ENCODE measurements around the gene ANKRD49.
"Not testable (repeated sequence)": the region's sequence is repeated elsewhere in the genome, so short reads cannot be mapped to it uniquely, and the experiment has no call there.

The ANKRD49 gene

DNA sequence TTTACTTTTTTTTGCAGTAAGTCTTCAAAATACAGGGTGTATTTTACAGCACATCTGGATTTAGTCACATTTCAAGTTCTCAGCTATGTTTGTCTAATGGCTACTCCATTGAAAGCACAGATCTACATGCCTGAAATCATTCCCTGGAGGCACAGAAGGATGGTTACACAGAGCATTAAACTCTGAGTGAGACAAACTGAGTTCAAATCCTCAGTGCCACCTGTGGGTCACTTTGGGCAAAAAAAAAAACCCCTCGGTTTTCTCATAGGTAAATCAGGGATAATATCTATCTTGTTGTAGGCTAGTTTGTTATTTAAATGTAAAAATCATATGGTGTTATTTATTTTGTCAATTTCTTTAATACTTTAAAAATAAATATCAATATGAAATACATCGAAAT lies 7.7 kb downstream of the ANKRD49 start:
- DNase-seq (ENCODE audit: extremely low spot score) = no peak
- POLR2A ChIA-PET = no interaction called here
- peak; percentile 13 for TF ChIP-seq CTCF (IDR thresholded peaks at IDR 0.05; ENCODE audit: control extremely low read depth, extremely low read depth, low read depth, missing control alignments)
- CTCF ChIA-PET = interaction anchor here (0.9 to 2.3 kb wide), 11 partner anchors 9 to 606 kb away, joined by 3 to 16 read pairs (median 5); no protein-coding TSS in a partner anchor

GRCh38 chr11:94504689-94505293 lies 11.0 kb downstream of the ANKRD49 start:
- CTCF ChIA-PET = interaction anchor here (0.6 to 3.6 kb wide), 32 partner anchors 9 to 721 kb away, joined by 3 to 36 read pairs (median 4); partner anchors contain the start of gene MED17
- POLR2A ChIA-PET = no interaction called here
- peak; percentile 52 for DNase-seq (ENCODE audit: extremely low spot score)
- peak; percentile 54 for TF ChIP-seq CTCF (IDR thresholded peaks at IDR 0.05; ENCODE audit: control extremely low read depth, extremely low read depth, low read depth, missing control alignments)

GRCh38 chr11:94506513-94506912 lies 12.7 kb downstream of the ANKRD49 start:
- DNase-seq (ENCODE audit: extremely low spot score); POLR2A ChIA-PET: not testable (repeated sequence)
- CTCF ChIA-PET = interaction anchor here (1.7 to 3.6 kb wide), 5 partner anchors 11 to 611 kb away, joined by 6 to 16 read pairs (median 9); no protein-coding TSS in a partner anchor

GRCh38 chr11:94507485-94507884 lies 13.7 kb downstream of the ANKRD49 start:
- ChIA-PET CTCF (interaction anchor here (0.9 to 3.6 kb wide), 8 partner anchors 10 to 612 kb away, joined by 3 to 16 read pairs (median 7); no protein-coding TSS in a partner anchor), POLR2A (no interaction called here)
- no peak for DNase-seq (ENCODE audit: extremely low spot score)
- TF ChIP-seq CTCF (IDR thresholded peaks at IDR 0.05; ENCODE audit: control extremely low read depth, extremely low read depth, low read depth, missing control alignments) = no peak

DNA sequence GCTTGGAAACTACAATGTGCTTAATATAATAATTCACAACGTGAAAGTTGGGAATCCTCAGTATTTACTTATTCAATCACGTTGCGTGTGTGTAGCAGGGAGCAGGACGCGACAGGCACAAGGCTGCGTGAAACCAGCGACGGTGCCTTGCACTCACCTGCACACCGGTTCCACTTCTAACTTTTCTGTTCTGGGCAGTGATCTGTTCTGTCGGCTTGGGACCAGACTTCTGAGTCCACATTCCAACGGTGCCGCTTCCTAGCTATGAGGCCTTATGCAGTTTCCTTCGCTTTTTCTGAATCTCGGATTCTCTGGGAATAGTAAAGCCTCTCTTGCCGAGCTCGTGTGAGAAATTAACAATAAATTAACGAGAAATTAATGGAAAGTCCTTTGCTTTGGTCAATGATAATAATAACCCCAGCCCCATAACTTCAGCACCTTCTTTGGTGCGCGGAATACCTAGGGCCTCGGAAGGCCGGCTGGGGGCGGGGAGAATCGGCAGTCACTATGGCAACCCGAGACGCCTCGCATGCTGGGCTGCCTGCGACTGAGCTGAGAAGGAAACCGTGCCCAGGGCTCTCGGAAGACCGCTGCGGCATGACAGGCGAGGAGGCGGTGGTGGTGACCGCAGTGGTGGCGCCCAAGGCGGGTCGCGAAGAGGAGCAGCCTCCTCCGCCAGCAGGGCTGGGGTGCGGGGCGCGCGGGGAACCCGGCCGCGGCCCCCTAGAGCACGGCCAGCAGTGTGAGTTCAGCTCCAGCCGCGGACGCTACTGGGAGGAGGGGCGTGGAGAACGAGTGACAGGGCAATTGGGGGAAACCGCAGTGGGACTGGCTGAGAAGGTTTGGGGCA lies 18.4 kb downstream of the ANKRD49 start, which contains the start of gene C11orf97:
TSS of gene C11orf97 (plus strand) at position 530 of the 850 bp plus-strand sequence. CDS start at position 598, 68 bp downstream.
- peak; percentile 49 for DNase-seq (ENCODE audit: extremely low spot score)
- CTCF ChIA-PET = interaction anchor here (0.7 to 2.4 kb wide), 7 partner anchors 9 to 617 kb away, joined by 3 to 7 read pairs (median 4); no protein-coding TSS in a partner anchor
- POLR2A ChIA-PET = no interaction called here
- no peak for TF ChIP-seq CTCF (IDR thresholded peaks at IDR 0.05; ENCODE audit: control extremely low read depth, extremely low read depth, low read depth, missing control alignments)

DNA sequence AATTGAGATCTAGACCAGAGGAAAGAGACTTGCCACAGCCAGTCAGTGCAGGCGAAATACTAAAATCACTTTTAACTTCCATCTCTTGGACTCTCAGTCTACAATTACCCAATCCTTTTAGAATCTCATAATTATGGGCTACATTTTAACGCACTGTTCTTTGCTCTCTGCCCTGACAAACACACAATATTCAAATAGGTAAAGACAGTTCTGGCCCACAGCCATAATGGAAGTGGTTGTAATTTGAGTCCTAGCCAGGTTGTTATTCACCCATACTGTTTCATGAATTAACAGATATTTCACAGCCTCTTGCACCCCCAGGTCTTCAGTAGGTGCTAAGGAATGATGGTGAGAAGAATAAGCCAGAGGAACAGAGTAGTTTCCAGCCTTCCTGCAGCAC lies 19.3 kb downstream of the ANKRD49 start:
- POLR2A ChIA-PET = no interaction called here
- CTCF ChIA-PET = interaction anchor here (0.7 to 1.6 kb wide), 6 partner anchors 9 to 330 kb away, joined by 3 to 6 read pairs (median 4); no protein-coding TSS in a partner anchor
- DNase-seq (ENCODE audit: extremely low spot score) = no peak
- TF ChIP-seq CTCF (IDR thresholded peaks at IDR 0.05; ENCODE audit: control extremely low read depth, extremely low read depth, low read depth, missing control alignments) = no peak
